HL-60/S4 (cell line): Measurements from ENCODE around the gene RBM17.
"Not testable (repeated sequence)": the region's sequence is repeated elsewhere in the genome, so short reads cannot be mapped to it uniquely, and the experiment has no call there.

Source experiments
- in situ Hi-C: fragments of 300-500 bp; cut with MboI; formaldehyde crosslinking; loops from 2 replicates; pipeline ENCODE4 v1.14.3; 2022; ENCODE audit warnings: low sequenced_read_pairs

RBM17 gene

GRCh38 chr10:6151087-6151977 lies 62.5 kb downstream of the RBM17 start:
- in situ Hi-C loops, result no loop called here

GRCh38 chr10:6153845-6154244 lies 65.0 kb downstream of the RBM17 start:
- in situ Hi-C loops, result no loop called here

GRCh38 chr10:6154566-6154965 lies 65.7 kb downstream of the RBM17 start:
- in situ Hi-C loops, result no loop called here

GRCh38 chr10:6158276-6158675 lies 69.4 kb downstream of the RBM17 start:
- in situ Hi-C loops, result no loop called here

- in situ Hi-C loops, result no loop called here
Observed at GRCh38 chr10:6161921-6162320, 73.1 kb downstream of the RBM17 start.

GRCh38 chr10:6162589-6163356 lies 73.9 kb downstream of the RBM17 start:
- in situ Hi-C loops, result no loop called here

GRCh38 chr10:6163364-6164270 lies 74.8 kb downstream of the RBM17 start:
- in situ Hi-C loops, result no loop called here

GRCh38 chr10:6164271-6165095 lies 75.6 kb downstream of the RBM17 start:
- in situ Hi-C loops, result no loop called here

- in situ Hi-C loops, result no loop called here
Observed at GRCh38 chr10:6165221-6165725, 76.4 kb downstream of the RBM17 start.

- in situ Hi-C loops, result not testable (repeated sequence)
Observed at GRCh38 chr10:6165933-6166332, 77.1 kb downstream of the RBM17 start.
